OCI-LY1 (cell line): ENCODE data around the gene MXRA7.

Experiments used
- H2AFZ ChIP-seq: fragments of 200-600 bp; sonication (generic), shearing (Covaris generic); 2 replicates; pipeline ENCODE4 v1.6.0; 2014; ENCODE audit warnings: antibody characterized with exemption, mild to moderate bottlenecking, low read length
- H3F3A ChIP-seq: fragments of 200-600 bp; sonication (generic), shearing (Covaris generic); 2 replicates; pipeline ENCODE4 v1.6.0; 2014; ENCODE audit warnings: mild to moderate bottlenecking, antibody characterized with exemption, low read length, moderate library complexity; ENCODE audit not compliant: insufficient read depth
- H3K27ac ChIP-seq: fragments of 200-600 bp; sonication (generic); 2 replicates; pipeline ENCODE4 v1.5.1; 2014; ENCODE audit warnings: low read length, mixed run types, mild to moderate bottlenecking, low read depth; ENCODE audit not compliant: poor library complexity, severe bottlenecking
- H3K27me3 ChIP-seq: fragments of 200-600 bp; sonication (generic); 2 replicates; pipeline ENCODE4 v1.6.0; 2014; ENCODE audit warnings: antibody characterized with exemption, mild to moderate bottlenecking, low read length, moderate library complexity; ENCODE audit not compliant: insufficient read depth
- H3K36me3 ChIP-seq: fragments of 200-600 bp; sonication (generic); 2 replicates; pipeline ENCODE4 v1.6.1; 2014; ENCODE audit warnings: mild to moderate bottlenecking, antibody characterized with exemption, low read length, moderate library complexity, mixed read lengths; ENCODE audit not compliant: insufficient read depth
- H3K4me1 ChIP-seq: fragments of 200-600 bp; sonication (generic); 2 replicates; pipeline ENCODE4 v1.5.1; 2014; ENCODE audit warnings: mild to moderate bottlenecking, low read length, moderate library complexity; ENCODE audit not compliant: insufficient read depth, severe bottlenecking
- H3K4me2 ChIP-seq: fragments of 200-600 bp; sonication (generic), shearing (Covaris generic); 2 replicates; pipeline ENCODE4 v1.6.1; 2014; ENCODE audit warnings: low read length
- H3K4me3 ChIP-seq: fragments of 200-600 bp; sonication (generic); 2 replicates; pipeline ENCODE4 v1.5.1; 2014; ENCODE audit warnings: low read length, low read depth, mild to moderate bottlenecking, mixed read lengths; ENCODE audit not compliant: poor library complexity, severe bottlenecking
- H3K79me2 ChIP-seq: fragments of 200-600 bp; shearing (Covaris generic); 2 replicates; pipeline ENCODE4 v1.6.1; 2016; ENCODE audit warnings: mixed run types, low read length, mixed read lengths; ENCODE audit not compliant: insufficient read depth
- H3K9ac ChIP-seq: fragments of 200-600 bp; sonication (generic), shearing (Covaris generic); 2 replicates; pipeline ENCODE4 v1.6.1; 2014; ENCODE audit warnings: mild to moderate bottlenecking, low read length, mixed read lengths
- H3K9me2 ChIP-seq: fragments of 200-600 bp; sonication (generic), shearing (Covaris generic); 2 replicates; pipeline ENCODE4 v1.6.1; 2014; ENCODE audit warnings: low read depth, mild to moderate bottlenecking, low read length, mixed read lengths
- H3K9me3 ChIP-seq: fragments of 200-600 bp; shearing (Covaris generic); 2 replicates; pipeline ENCODE4 v1.6.1; 2014; ENCODE audit warnings: low read length, mixed read lengths
- H4K20me1 ChIP-seq: fragments of 200-600 bp; sonication (generic), shearing (Covaris generic); 2 replicates; pipeline ENCODE4 v1.6.0; 2016; ENCODE audit warnings: mild to moderate bottlenecking, low read length; ENCODE audit not compliant: insufficient read depth
- CTCF ChIP-seq: fragments of 200-600 bp; sonication (generic), shearing (Covaris generic); IDR thresholded peaks from 2 replicates; pipeline ENCODE4 v1.5.1; 2017; ENCODE audit warnings: mild to moderate bottlenecking, antibody characterized with exemption, low read length, moderate library complexity, mixed read lengths
- EZH2 ChIP-seq: fragments of 200-600 bp; sonication (generic), shearing (Covaris generic); IDR thresholded peaks from 2 replicates; pipeline ENCODE4 v1.8.0; 2017; ENCODE audit warnings: borderline replicate concordance, mixed run types, mild to moderate bottlenecking, antibody characterized with exemption, low read length, moderate library complexity, mixed read lengths

MXRA7 gene

DNA sequence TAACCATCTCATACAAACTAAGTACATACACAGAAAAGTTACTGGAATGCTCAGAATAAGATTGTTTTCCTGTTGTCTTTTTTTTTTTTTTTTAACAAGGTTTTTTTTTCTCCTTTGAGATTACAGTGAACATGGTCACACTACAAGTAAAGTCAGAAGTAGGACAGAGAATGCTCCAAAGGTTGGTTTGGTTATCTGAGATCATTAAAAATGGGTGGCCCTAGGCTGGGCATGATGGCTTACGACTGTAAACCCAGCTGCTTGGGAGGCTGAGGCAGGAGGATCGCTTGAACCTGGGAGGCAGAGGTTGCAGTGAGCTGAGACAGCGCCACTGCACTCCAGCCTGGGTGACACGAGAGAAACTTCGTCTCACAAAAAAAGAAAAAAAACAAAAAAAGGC lies 60.3 kb downstream of the MXRA7 start:
- TF ChIP-seq CTCF, result no peak
- no peak for TF ChIP-seq EZH2
- no peak overlapping the region for H3K9ac ChIP-seq

DNA sequence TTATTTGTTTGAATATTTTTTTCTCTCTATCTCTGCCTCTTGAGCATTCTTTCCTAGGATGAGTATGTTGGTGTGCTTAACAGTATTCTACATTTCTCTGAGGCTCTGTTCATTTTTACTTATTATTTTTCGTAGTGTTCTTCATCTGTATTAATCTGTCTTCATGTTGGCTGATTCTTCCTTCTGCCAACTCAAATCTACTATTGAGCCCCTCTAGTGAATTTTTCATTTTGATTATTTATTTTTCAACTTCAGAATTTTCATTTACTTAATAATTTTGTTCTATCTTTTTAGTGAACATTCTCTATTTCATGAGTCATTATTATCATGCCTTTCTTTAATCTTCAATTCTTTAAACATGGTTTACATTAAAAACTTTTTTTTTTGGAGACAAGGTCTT lies 64.1 kb downstream of the MXRA7 start:
- no peak overlapping the region for H3K4me3 ChIP-seq
- no peak overlapping the region for H3K27ac ChIP-seq
- no peaks in the 10 kb centered on the region for H3K79me2 ChIP-seq
- H3K9me3 ChIP-seq, result peaks cover 5% of the 10 kb centered on the region
- no peaks in the 10 kb centered on the region for H3K9me2 ChIP-seq
- no peaks in the 10 kb centered on the region for H4K20me1 ChIP-seq
- no peak overlapping the region for H3K4me2 ChIP-seq
- TF ChIP-seq EZH2 (no peak), CTCF (no peak)
- H3K36me3 ChIP-seq, result no peaks in the 10 kb centered on the region; the same call in 1 of the 2 replicates
- no peaks in the 10 kb centered on the region for H3K4me1 ChIP-seq
- no peaks in the 10 kb centered on the region for H3F3A ChIP-seq
- no peak overlapping the region for H2AFZ ChIP-seq
- H3K27me3 ChIP-seq, result no peaks in the 10 kb centered on the region; the same call in 1 of the 2 replicates
- H3K9ac ChIP-seq, result no peak overlapping the region

More for the DNA sequence above, 60.3 kb downstream of the MXRA7 start:
- H3K4me3 ChIP-seq, result no peak overlapping the region
- H2AFZ ChIP-seq, result no peak overlapping the region
- H4K20me1 ChIP-seq, result no peaks in the 10 kb centered on the region
- H3K4me1 ChIP-seq, result no peaks in the 10 kb centered on the region
- no peaks in the 10 kb centered on the region for H3K79me2 ChIP-seq
- no peak overlapping the region for H3K27ac ChIP-seq
- H3K9me3 ChIP-seq, result peaks cover 5% of the 10 kb centered on the region
- H3K27me3 ChIP-seq, result no peaks in the 10 kb centered on the region; the same call in 1 of the 2 replicates
- no peaks in the 10 kb centered on the region for H3F3A ChIP-seq
- H3K36me3 ChIP-seq, result no peaks in the 10 kb centered on the region; the same call in 1 of the 2 replicates
- no peak overlapping the region for H3K4me2 ChIP-seq
- no peaks in the 10 kb centered on the region for H3K9me2 ChIP-seq

DNA sequence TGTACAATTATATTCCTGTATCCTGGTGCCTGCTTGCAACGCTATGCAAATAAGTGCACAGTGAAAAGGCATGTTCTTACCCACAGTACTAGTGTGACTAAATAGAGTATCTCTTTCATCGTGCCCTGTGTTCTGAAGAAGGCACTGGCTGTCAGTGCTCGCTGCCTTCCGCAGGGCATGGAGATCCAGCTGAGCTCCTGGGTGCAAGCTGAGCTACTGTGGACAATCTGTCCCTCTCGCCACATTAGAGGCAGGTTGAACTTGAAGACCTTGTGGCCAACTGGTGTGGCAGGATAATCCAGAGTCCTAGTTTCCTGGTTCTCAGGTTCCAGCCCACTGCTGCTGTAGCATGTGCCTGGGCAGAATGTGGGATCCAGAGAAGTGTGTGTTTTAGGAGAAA lies 65.3 kb downstream of the MXRA7 start:
- no peak overlapping the region for H3K4me3 ChIP-seq

More for the DNA sequence above, 65.3 kb downstream of the MXRA7 start:
- H3K9ac ChIP-seq, result no peak overlapping the region
- H3F3A ChIP-seq, result no peaks in the 10 kb centered on the region
- no peak overlapping the region for H3K27ac ChIP-seq
- peaks cover 5% of the 10 kb centered on the region for H3K9me3 ChIP-seq
- H4K20me1 ChIP-seq, result no peaks in the 10 kb centered on the region
- H3K4me2 ChIP-seq, result no peak overlapping the region
- no peaks in the 10 kb centered on the region for H3K9me2 ChIP-seq
- H3K27me3 ChIP-seq, result no peaks in the 10 kb centered on the region; the same call in 1 of the 2 replicates
- H2AFZ ChIP-seq, result no peak overlapping the region
- no peaks in the 10 kb centered on the region; the same call in 1 of the 2 replicates for H3K36me3 ChIP-seq
- H3K4me1 ChIP-seq, result no peaks in the 10 kb centered on the region
- TF ChIP-seq CTCF (no peak), EZH2 (no peak)
- no peaks in the 10 kb centered on the region for H3K79me2 ChIP-seq
